Testis (tissue), 2 donors: Measurements from ENCODE around the gene HAUS7.

Experiments
- CTCF ChIP-seq, 3 experiments: fragments of 450-650 bp in 2 of 3; fragments of 200-600 bp in 1 of 3; sonication (generic) in 1 of 3; IDR thresholded peaks; one replicate each; pipeline ENCODE4 v1.5.1; 2016 to 2019; ENCODE audit warnings: antibody characterized with exemption in 3 of 3, mild to moderate bottlenecking in 2 of 3, moderate library complexity in 1 of 3
- POLR2A ChIP-seq: fragments of 450-650 bp; IDR thresholded peaks from one replicate; pipeline ENCODE4 v1.6.1; 2017; ENCODE audit warnings: antibody characterized with exemption, mild to moderate bottlenecking, moderate library complexity

GRCh38 chrX:153519569-153520286, 49.4 kb upstream of the HAUS7 start:
- TF ChIP-seq POLR2A = no peak
- no peak for TF ChIP-seq CTCF (IDR thresholded peaks at IDR 0.05)
